HepG2 (cell line): ENCODE measurements around the gene DLX4.

Experiments used
- CTCF ChIP-seq: sonication (generic); formaldehyde crosslinking; IDR thresholded peaks from 2 replicates; pipeline ENCODE4 v1.5.0; 2020; ENCODE audit warnings: mild to moderate bottlenecking, missing genetic modification reagents, moderate library complexity
- EZH2 ChIP-seq: conservative IDR thresholded peaks from 2 replicates; pipeline ENCODE4 v1.6.1; 2012; ENCODE audit warnings: mild to moderate bottlenecking, low read depth, low read length, moderate library complexity
- FIP1L1 ChIP-seq: fragments of 200-400 bp; formaldehyde crosslinking; IDR thresholded peaks from 2 replicates; pipeline ENCODE4 v1.6.1; 2018; ENCODE audit warnings: low read depth, mild to moderate bottlenecking, low read length, moderate library complexity, borderline replicate concordance; ENCODE audit not compliant: insufficient read depth
- MTA1 ChIP-seq: sonication (generic); formaldehyde crosslinking; IDR thresholded peaks from 2 replicates; pipeline ENCODE4 v1.4.0; 2020; ENCODE audit warnings: missing genetic modification reagents, mild to moderate bottlenecking, borderline replicate concordance
- PRDM10 ChIP-seq: sonication (generic); formaldehyde crosslinking; IDR thresholded peaks from 2 replicates; pipeline ENCODE4 v1.4.0; 2020; ENCODE audit warnings: low read depth, missing genetic modification reagents
- TBL1XR1 ChIP-seq: fragments of 150-350 bp; IDR thresholded peaks from 2 replicates; pipeline ENCODE4 v1.6.1; 2014; ENCODE audit warnings: borderline replicate concordance, low read length; ENCODE audit not compliant: partially characterized antibody
- ZBTB33 ChIP-seq: sonication (generic); formaldehyde crosslinking; IDR thresholded peaks from 2 replicates; pipeline ENCODE4 v1.4.0; 2020; ENCODE audit warnings: missing genetic modification reagents
- ZNF780A ChIP-seq: sonication (generic); formaldehyde crosslinking; IDR thresholded peaks from 2 replicates; pipeline ENCODE4 v1.8.0; 2022; ENCODE audit warnings: mild to moderate bottlenecking, missing genetic modification reagents, moderate library complexity

- TF ChIP-seq FIP1L1 (no peak), ZBTB33 (CRISPR knock-in tag) (no peak), PRDM10 (CRISPR knock-in tag) (no peak), CTCF (CRISPR knock-in tag) (no peak), TBL1XR1 (no peak), ZNF780A (no peak), MTA1 (CRISPR knock-in tag) (no peak), EZH2 (no peak)
Observed at GRCh38 chr17:50020841-50021599, 52.0 kb downstream of the DLX4 start.
